Activated T-cell treated with anti-CD3 and anti-CD28 coated beads for 24 hours (primary cell): ENCODE data around the gene LEMD3.
A peak's percentile ranks its signal among the peaks of the same experiment; 100 is the strongest.

Source experiments
- DNase-seq: peaks from one replicate; pipeline ENCODE4 v3.0.0-alpha.2; 2020; ENCODE audit warnings: low read depth

Gene LEMD3

GRCh38 chr12:65208964-65209654, 39.7 kb downstream of the LEMD3 start:
- DNase-seq = no peak

GRCh38 chr12:65209655-65210043, 40.3 kb downstream of the LEMD3 start:
- DNase-seq = no peak

- no peak for DNase-seq
Measured at GRCh38 chr12:65217086-65217485, 47.7 kb downstream of the LEMD3 start.

DNA sequence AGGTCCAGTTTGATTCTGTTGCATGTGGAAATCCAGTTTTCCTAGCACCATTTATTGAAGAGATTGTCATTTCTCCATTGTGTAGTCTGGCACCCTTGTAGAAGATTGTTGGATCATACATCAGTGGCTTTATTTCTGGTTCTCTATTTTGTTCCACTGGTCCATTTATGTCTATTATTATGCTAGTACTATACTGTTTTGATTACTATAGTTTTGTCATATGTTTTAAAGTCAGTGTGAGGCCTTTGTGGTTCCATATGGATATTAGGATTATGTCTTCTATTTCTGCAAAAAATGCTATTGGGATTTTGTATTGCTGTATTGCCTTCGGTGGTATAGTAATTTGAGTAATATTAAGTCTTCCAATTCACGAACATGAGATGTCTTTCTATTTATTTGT, 51.4 kb downstream of the LEMD3 start:
- DNase-seq = no peak

DNA sequence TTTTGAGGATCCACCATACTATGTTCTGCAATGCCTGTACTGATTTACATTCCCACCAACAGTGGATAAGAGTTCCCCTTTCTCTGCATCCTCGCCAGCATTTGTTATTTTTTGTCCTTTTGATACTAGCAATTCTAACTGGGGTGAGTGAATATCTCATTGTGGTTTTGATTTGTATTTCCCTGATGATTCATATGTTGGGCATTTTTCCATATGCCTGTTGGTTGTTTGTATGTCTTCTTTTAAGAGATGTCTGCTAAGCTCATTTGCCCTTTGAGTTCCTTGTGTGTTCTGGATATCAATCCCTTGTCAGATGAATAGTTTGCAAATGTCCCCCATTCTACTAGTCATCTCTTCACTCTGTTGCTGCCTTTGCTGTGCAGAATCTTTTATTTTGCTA, 60.1 kb downstream of the LEMD3 start:
- DNase-seq = no peak

GRCh38 chr12:65232476-65233077, 63.2 kb downstream of the LEMD3 start:
- no peak for DNase-seq

DNA sequence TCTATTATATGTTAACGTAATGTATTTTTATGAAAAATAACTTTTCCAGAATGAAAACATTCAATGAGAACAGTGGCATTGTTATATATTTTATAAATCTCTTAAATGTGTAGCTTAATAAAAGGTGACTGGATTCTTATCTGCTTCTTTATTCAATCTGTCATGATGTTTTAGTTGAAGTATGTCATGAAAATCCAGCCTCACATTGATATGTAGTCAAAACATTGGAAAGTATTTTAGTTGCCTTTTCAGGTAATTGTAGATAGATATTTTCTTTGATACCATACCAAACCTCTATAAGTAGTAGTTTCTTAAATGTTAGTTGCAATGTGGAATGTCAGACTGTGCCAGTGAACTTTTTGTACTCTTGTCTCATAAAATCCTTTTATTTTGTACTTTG, 67.8 kb downstream of the LEMD3 start:
- DNase-seq = no peak

GRCh38 chr12:65238609-65239008, 69.2 kb downstream of the LEMD3 start:
- no peak for DNase-seq

DNA sequence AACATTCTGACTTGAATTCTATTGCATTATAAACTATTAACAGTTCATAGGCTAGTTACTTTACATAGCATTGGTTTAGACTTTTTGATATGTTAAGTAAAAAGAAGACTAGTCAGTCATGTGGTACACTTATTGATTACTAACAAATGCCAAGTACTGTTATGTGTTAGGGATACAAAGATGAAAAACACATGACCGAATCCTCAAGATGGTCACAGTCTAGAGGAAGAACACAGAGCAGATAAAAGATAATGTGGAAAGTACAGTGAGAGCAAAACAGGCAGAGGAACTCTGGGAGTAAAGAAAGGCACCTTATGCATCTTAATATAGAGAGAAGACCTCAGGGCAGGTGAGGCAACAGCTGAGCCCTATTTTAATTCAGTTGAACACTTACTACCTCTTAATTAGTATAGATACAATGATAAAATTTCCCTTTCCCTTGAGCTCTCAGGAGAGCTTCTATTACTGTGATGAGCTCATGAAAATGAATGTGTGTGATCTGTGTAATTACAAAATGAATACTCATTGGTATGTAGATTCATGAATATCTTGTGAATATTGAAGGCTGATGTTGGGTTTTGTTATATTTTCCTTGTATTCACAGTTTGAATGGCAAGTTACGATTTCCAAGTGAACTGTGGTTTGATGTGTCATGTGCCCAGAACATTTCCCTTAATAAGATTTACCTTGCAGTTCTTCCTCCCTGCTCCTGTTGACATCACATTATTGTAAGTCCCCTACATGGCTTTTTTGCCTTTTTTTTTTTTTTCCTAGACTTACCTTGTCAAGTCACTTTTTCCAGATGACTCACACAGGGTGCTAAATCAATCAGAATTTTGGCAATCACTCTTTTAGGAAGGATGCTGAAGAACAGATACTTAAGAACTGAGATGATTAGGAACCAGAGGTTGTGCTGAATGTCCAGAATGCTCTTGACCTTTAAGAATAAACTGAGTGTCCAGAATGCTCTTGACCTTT, 79.6 kb downstream of the LEMD3 start:
- peak; percentile 19 for DNase-seq

DNA sequence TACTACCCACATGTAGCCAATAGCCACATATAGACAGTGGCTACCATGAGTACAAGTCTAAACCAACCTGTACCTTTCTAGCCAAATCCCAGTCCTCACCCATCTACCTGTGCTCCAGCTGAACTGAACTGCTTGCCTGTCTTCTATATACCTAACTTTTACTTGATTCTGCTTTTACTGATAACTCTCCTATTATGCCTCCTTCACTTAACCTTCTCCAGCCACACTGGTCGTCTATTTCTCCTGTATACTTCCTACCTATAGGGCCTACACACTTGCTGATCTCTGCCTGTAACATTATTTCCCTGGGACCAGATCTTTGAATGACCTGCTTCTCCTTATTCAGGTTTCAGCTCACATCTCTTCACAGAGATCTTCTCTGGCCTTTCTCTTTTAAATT, 83.1 kb downstream of the LEMD3 start:
- no peak for DNase-seq

- DNase-seq = no peak
Measured at GRCh38 chr12:65257986-65258385, 88.6 kb downstream of the LEMD3 start.

DNA sequence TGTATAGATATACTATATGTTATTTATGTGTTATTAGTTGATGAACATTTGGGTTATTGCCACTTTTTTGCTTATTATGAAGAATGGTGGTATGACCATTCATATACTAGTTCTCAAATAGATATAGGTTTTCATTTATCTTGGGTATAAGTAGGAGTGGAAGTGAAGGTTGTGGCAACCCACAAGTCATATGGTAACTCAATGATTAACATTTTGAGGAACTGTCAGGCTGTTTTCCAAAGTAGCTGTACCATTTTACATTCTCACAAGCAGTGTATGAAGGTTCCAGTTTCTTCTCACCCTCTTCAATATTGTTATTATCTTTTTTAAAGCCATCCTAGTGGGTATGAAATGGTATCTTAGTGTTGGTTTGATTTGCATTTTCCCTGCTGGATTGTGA, 90.1 kb downstream of the LEMD3 start:
- DNase-seq = no peak

DNA sequence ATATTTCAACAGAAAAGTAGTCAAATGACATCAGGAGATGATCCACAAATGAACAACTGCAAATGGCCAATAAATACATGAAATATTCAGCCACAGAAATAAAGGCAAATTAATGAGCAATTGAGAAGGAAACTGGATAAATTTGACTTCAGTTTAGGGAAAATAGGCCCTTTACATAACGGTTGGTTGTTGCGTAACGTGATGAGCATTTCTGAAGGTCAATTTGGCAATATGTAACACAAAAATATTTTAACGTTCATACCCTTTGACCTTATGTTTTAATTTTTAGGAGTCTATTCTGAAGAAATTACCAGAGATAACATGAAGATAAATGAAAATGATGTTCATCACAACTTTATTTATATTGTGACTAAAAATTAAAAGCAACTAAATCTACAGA, 94.4 kb downstream of the LEMD3 start:
- DNase-seq = no peak

DNA sequence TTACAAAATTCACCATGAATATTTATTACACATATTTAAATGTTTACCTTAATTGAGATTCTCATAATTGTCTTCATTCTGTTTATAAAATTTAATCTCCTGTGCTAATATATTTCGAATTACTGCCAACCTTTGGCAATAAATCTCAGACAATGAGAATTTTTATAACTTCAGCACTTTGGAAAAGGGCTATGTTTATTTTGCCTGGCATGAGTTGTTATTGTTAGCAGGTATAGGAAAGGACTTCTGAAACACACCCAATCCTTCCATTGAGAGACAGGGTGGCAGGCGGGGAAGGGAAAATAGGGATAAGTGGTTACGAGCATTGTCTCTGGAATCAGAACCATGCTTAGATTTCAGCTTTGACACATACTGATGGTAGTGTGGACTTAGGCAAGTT, 97.0 kb downstream of the LEMD3 start:
- no peak for DNase-seq

- DNase-seq = no peak
Measured at GRCh38 chr12:65269603-65270002, 100.2 kb downstream of the LEMD3 start.

DNA sequence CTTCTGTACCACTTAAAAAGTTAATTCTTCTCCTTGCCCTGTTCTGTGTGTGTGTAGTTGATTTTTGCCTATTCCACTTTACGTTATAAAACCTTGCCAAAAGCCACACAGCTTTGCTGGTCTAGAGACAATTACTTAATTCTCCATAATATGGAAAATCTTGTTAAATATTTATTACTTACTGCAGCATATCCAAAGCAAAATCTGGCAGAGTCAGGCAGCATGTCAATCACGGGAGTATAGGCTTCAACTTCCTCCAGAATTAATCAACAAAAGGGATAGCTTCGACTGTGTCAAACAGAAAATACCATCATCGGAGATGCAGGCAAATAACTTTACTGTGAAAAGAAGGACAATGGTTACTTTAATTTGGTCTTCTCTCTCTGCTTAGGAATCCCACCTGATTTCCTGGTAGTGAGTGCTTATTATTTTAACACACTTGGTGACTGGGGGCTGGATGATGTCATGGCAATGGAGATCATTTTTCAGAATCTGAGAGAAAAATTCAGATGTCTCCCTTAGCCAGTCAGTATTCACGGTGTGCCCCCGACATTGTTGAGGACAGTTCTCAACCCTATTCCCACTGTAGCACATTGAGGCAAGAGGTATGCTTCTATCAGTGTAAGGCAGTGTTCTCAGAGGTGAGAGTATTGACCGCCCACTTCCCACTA, 105.4 kb downstream of the LEMD3 start:
- DNase-seq = no peak

DNA sequence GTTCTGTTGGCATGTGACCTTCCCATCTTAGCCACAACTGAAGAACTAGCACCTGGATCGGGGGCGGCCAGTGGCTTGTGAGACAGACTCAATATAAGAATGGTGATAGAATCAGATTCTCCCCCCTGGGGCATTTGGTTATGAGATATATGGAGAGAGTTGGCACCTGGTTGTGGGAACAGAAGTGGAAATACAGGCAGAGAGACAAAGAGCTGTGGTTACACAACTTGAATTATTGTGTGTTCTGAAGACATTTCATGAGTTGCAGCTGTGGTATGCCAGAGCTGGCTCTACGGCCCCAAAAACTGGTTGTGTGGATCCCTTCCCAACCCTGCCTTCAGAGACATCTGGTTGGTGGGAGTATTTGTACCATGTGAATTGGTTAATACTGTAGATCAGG, 106.2 kb downstream of the LEMD3 start:
- DNase-seq = no peak

DNA sequence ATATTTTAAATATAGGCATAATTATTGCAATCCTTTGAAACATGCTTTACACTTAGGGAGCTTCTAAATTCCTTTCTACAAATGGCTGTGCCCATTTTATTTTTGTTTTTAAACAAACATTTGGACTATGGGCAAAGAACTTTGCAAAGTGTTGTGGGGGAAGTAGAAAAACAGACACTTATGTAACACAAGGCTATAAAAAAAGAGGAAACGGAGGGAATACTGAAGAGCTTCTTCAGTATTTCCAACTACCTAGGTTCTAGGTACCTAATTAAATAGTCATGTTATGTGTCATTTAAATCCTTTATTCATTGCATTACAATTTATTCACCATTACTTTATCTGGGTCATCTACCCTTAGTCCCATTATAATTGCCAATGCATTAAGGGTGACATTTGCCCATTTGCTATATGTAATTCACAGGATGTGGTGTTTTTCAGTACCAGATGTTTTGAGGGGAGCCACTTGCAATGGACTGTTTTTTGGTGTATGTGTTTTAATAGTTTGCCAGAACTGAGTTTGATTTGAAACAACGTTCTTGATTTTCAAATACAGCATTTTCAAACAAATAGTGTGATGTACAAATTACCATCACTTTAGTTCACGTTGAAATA, 107.6 kb downstream of the LEMD3 start:
- DNase-seq = no peak

DNA sequence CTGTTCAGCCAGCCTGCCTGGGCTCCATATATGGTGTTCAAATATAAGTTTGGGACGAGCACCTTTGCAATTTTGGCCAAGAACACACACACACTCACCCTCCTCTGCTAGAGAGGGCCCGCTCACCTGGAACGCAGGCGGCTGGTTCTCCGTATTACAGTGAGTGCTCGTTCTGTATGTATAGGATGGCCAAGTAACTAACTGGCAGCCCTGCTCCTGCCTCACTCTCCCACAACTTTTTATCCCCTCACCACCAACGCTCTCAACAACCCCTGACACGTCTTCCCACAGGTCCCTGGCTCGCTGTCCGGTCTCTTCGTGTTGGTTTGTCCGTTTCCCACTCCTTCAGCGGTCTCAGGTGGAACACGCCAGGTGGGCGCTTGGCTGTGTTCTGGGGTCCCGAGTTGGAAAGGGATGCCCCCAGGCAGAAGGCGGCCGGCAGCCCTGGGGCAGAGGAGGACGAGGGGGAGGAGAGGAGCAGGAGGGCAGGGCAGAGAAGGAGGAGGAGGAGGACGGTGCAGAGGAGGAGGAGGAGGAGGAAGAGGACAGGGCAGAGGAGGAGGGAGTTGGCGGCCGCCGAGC, 108.7 kb downstream of the LEMD3 start:
- no peak for DNase-seq

- DNase-seq = no peak
Measured at GRCh38 chr12:65278576-65279368, 109.4 kb downstream of the LEMD3 start, which contains the start of gene MSRB3. TSS of gene MSRB3 (plus strand) at chr12:65278683. CDS start at chr12:65308580, 29,897 bp downstream.
